ENCODE data around the gene EFCAB6. TPM values are rescaled to one million over a fixed set of nuclear protein-coding genes. Genes with fewer than 3 reads are reported as not detected.

The EFCAB6 gene
- total RNA-seq, 1 experiment from 2014 or later, result 0.21 TPM

DNA sequence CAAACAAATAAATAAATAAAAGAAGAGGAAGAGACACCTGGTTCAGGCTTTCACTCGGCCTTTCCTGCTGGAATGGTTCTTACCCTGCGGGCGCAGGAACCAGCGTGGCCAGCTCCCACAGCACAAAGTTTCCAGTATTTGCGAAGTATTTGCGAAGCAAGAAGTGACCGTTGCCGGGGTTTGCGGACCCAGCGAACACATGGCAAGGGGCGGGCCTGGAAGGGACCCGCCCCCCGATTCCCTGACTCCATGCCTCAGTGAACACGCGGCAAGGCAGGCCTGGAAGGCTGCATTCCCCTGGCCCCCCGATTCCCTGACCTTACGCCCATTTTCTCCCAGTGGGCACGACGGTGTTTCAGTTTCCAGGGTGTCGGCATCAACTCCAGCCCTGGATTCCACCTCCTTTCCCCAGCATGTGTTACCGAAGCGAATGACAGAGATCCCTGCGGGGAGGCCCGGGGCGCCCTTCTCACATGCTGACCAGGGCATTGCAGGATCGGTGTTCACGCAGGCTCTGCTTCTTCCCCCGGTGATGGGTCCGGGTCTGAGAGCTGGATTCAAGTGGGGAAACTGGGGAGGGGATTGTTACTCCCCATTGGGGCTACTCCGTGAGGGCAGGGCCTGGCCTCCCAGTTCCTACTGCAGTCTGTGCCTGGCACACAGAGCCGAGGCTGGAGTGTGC, 297.5 kb downstream of the EFCAB6 start:
- H3K27me3 ChIP-seq (ENCODE audit: control insufficient read depth, insufficient read depth, low read length), result no peaks in the 10 kb centered on the region
- intact Hi-C loops (cut with micrococcal nuclease; ENCODE audit: unreplicated experiment), result no loop called here
- ATAC-seq, result no peak

DNA sequence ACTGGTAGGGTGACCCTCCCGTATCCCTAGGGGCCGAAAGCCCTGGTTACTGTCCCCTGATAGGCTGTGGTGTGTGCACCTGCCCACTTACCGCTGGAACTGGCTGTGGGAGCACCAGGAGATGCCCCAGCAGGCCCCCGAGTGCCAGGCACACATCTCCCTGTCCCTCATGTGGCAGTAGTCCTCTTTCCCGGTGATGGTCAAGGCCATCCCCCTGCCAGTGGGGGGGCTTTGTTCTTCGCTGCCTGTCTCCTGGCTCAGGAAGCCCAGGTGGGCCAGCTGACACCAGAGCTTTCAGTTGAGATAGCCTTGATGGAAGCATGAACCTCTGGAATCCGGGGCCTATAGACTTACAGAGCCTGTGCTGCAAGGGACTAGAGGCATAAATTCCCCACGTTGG, 299.8 kb downstream of the EFCAB6 start:
- ATAC-seq (no peak), DNase-seq (ENCODE audit: low read depth, low spot score) (no peak)
- Histone ChIP-seq H3K27ac (ENCODE audit: low read length) (no peak overlapping the region), H3K4me1 (ENCODE audit: control insufficient read depth, insufficient read depth, low read length) (no peaks in the 10 kb centered on the region), H3K36me3 (ENCODE audit: control insufficient read depth, insufficient read depth, low read length) (no peaks in the 10 kb centered on the region), H3K9me3 (ENCODE audit: control insufficient read depth, insufficient read depth, low read depth, low read length) (no peaks in the 10 kb centered on the region), H3K27me3 (ENCODE audit: control insufficient read depth, insufficient read depth, low read length) (no peaks in the 10 kb centered on the region), H3K4me3 (ENCODE audit: low read depth in 2 of 2, low read length in 2 of 2) (no peak overlapping the region)
- in situ Hi-C loops (cut with HindIII; ENCODE audit: low pct_unique_long_range_greater_than_20kb, low sequenced_read_pairs), result no loop called here
- intact Hi-C loops (cut with micrococcal nuclease; ENCODE audit: unreplicated experiment), result no loop called here
- BruUV-seq (replicated peaks), result no TSS peak
- CTCF ChIA-PET, result no interaction called here
- TF ChIP-seq, protein P1, sequence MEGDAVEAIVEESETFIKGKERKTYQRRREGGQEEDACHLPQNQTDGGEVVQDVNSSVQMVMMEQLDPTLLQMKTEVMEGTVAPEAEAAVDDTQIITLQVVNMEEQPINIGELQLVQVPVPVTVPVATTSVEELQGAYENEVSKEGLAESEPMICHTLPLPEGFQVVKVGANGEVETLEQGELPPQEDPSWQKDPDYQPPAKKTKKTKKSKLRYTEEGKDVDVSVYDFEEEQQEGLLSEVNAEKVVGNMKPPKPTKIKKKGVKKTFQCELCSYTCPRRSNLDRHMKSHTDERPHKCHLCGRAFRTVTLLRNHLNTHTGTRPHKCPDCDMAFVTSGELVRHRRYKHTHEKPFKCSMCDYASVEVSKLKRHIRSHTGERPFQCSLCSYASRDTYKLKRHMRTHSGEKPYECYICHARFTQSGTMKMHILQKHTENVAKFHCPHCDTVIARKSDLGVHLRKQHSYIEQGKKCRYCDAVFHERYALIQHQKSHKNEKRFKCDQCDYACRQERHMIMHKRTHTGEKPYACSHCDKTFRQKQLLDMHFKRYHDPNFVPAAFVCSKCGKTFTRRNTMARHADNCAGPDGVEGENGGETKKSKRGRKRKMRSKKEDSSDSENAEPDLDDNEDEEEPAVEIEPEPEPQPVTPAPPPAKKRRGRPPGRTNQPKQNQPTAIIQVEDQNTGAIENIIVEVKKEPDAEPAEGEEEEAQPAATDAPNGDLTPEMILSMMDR (IDR thresholded peaks at IDR 0.05), result no peak
- TF ChIP-seq POLR2AphosphoS5 (IDR thresholded peaks at IDR 0.05; ENCODE audit: low read depth, low read length), result no peak
- no peak for TF ChIP-seq SIN3A (IDR thresholded peaks at IDR 0.05; ENCODE audit: borderline replicate concordance, insufficient read depth, low read depth, low read length)
- TF ChIP-seq, protein P2, sequence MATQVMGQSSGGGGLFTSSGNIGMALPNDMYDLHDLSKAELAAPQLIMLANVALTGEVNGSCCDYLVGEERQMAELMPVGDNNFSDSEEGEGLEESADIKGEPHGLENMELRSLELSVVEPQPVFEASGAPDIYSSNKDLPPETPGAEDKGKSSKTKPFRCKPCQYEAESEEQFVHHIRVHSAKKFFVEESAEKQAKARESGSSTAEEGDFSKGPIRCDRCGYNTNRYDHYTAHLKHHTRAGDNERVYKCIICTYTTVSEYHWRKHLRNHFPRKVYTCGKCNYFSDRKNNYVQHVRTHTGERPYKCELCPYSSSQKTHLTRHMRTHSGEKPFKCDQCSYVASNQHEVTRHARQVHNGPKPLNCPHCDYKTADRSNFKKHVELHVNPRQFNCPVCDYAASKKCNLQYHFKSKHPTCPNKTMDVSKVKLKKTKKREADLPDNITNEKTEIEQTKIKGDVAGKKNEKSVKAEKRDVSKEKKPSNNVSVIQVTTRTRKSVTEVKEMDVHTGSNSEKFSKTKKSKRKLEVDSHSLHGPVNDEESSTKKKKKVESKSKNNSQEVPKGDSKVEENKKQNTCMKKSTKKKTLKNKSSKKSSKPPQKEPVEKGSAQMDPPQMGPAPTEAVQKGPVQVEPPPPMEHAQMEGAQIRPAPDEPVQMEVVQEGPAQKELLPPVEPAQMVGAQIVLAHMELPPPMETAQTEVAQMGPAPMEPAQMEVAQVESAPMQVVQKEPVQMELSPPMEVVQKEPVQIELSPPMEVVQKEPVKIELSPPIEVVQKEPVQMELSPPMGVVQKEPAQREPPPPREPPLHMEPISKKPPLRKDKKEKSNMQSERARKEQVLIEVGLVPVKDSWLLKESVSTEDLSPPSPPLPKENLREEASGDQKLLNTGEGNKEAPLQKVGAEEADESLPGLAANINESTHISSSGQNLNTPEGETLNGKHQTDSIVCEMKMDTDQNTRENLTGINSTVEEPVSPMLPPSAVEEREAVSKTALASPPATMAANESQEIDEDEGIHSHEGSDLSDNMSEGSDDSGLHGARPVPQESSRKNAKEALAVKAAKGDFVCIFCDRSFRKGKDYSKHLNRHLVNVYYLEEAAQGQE (IDR thresholded peaks at IDR 0.05; ENCODE audit: insufficient read depth in 1 of 2, low read depth in 2 of 2, low read length in 1 of 2), result no peak
- no peak for TF ChIP-seq TCF7L2 (IDR thresholded peaks at IDR 0.05; ENCODE audit: low read depth, low read length)
- POLR2A ChIA-PET, result no interaction called here

More for the DNA sequence above, 297.5 kb downstream of the EFCAB6 start:
- Histone ChIP-seq H3K4me3 (ENCODE audit: low read depth in 2 of 2, low read length in 2 of 2) (no peak overlapping the region), H3K9me3 (ENCODE audit: control insufficient read depth, insufficient read depth, low read depth, low read length) (no peaks in the 10 kb centered on the region), H3K27ac (ENCODE audit: low read length) (no peak overlapping the region), H3K36me3 (ENCODE audit: control insufficient read depth, insufficient read depth, low read length) (no peaks in the 10 kb centered on the region), H3K4me1 (ENCODE audit: control insufficient read depth, insufficient read depth, low read length) (no peaks in the 10 kb centered on the region)
- in situ Hi-C loops (cut with HindIII; ENCODE audit: low pct_unique_long_range_greater_than_20kb, low sequenced_read_pairs), result no loop called here
- POLR2A ChIA-PET, result no interaction called here
- no TSS peak for BruUV-seq (replicated peaks)
- no peak for DNase-seq (ENCODE audit: low read depth, low spot score)
- CTCF ChIA-PET, result interaction anchor here (0.6 kb wide), 1 partner anchor 431 kb away, joined by 7 read pairs; no protein-coding TSS in a partner anchor
- TF ChIP-seq, protein P2 (IDR thresholded peaks at IDR 0.05; ENCODE audit: insufficient read depth in 1 of 2, low read depth in 2 of 2, low read length in 1 of 2), result no peak
- TF ChIP-seq SIN3A (IDR thresholded peaks at IDR 0.05; ENCODE audit: borderline replicate concordance, insufficient read depth, low read depth, low read length) (no peak), POLR2AphosphoS5 (IDR thresholded peaks at IDR 0.05; ENCODE audit: low read depth, low read length) (no peak), TCF7L2 (IDR thresholded peaks at IDR 0.05; ENCODE audit: low read depth, low read length) (no peak)
- TF ChIP-seq, protein P1 (IDR thresholded peaks at IDR 0.05), result no peak
